Omental fat pad (tissue), 4 donors: ENCODE data around the gene SH2B2. TPM values are rescaled to one million over a fixed set of nuclear protein-coding genes. Genes with fewer than 3 reads are reported as not detected.
A peak's percentile ranks its signal among the peaks of the same experiment; 100 is the strongest.
"Not testable (repeated sequence)": the region's sequence is repeated elsewhere in the genome, so short reads cannot be mapped to it uniquely, and the experiment has no call there.

Experiments
- ATAC-seq: fragments of 150-250 bp; one replicate; pipeline ENCODE4 v1.9.1; 2016; ENCODE audit warnings: mild to moderate bottlenecking, moderate library complexity; ENCODE audit not compliant: low FRiP score
- DNase-seq: peaks from one replicate; pipeline ENCODE4 v3.0.0-alpha.2; 2019; ENCODE audit warnings: low spot score
- small RNA-seq: library from RNA; depleted of rRNA; stranded (forward); fragments of <200 nt; gene quantifications from one replicate; pipeline ENCODE3, GENCODE V24; 2016
- total RNA-seq, 4 donors: library from RNA; depleted of rRNA; stranded (reverse); fragments of >200 nt; gene quantifications; one replicate each; pipeline ENCODE4 v1.1.0, GENCODE V29; 2016

Gene SH2B2
- total RNA-seq, 4 donors from 2014 or later = 2.8 to 21.3 (median 6.3) TPM

GRCh38 chr7:102337420-102337819, 50.8 kb downstream of the SH2B2 start:
- DNase-seq, ATAC-seq: not testable (repeated sequence)

GRCh38 chr7:102340599-102341368, 54.1 kb downstream of the SH2B2 start:
- not testable (repeated sequence) for DNase-seq, ATAC-seq

- not testable (repeated sequence) for ATAC-seq, DNase-seq
These were observed 60.3 kb downstream of the SH2B2 start for GRCh38 chr7:102346983-102347382.

- DNase-seq, ATAC-seq: not testable (repeated sequence)
These were observed 69.7 kb downstream of the SH2B2 start, which contains the start of gene SPDYE6 for GRCh38 chr7:102356344-102356743. Gene SPDYE6 (minus strand): TSS chr7:102356444. CDS start chr7:102356023, 421 bp downstream.

GRCh38 chr7:102363549-102364393, 77.1 kb downstream of the SH2B2 start:
- DNase-seq = peak; percentile 71
- ATAC-seq = peak; percentile 100

GRCh38 chr7:102364394-102364886, 77.8 kb downstream of the SH2B2 start:
- DNase-seq, ATAC-seq: not testable (repeated sequence)

DNA sequence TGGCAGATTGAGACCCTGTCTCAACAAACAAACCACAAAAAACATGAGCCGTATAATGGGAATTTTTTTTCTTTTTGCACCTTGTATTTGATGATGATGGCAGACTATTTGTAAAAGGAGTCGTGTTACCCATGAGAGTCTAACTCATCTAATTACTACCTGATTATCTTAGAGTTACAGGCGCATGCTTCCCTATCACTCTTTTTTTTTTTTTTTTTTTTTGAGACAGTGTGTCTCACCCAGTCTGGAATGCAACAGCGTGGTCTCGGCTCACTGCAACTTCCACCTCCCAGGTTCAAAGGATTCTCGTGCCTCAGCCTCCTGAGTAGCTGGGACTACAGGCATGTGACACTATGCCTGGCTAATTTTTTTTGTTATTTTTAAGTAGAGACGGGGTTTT, 78.7 kb downstream of the SH2B2 start:
- ATAC-seq, DNase-seq: not testable (repeated sequence)

- ATAC-seq, DNase-seq: not testable (repeated sequence)
These were observed 83.4 kb downstream of the SH2B2 start for GRCh38 chr7:102370038-102370437.

Small RNA genes within 50 kb of the gene (small RNA-seq; reads per million reads assigned to genes)
- gene AC005088.1 (not detected), gene MIR4285 (not detected), gene RF00019 (not detected)

Other genes with a start within 250 kb of the SH2B2 start
- gene SPDYE6, start 69.6 kb downstream of the SH2B2 start, total RNA-seq = not detected
- 10 to 100 TPM; 15.6 to 29.9 (median 20.2) TPM for gene PRKRIP1, start 109.5 kb downstream of the SH2B2 start, total RNA-seq
- 10 to 100 TPM; 11.4 to 31.6 (median 26.6) TPM for gene ORAI2, start 146.7 kb downstream of the SH2B2 start, total RNA-seq
- 10 to 100 TPM in 2 of 4 donors, 1 to 10 TPM in 2; 7.9 to 12.6 (median 9.7) TPM for gene ALKBH4, start 178.0 kb downstream of the SH2B2 start, total RNA-seq
- 10 to 100 TPM in 3 of 4 donors, 1 to 10 TPM in 1; 9.8 to 19.3 (median 11.4) TPM for gene LRWD1, start 178.1 kb downstream of the SH2B2 start, total RNA-seq
- gene POLR2J, start 192.1 kb downstream of the SH2B2 start, total RNA-seq = 10 to 100 TPM; 15.4 to 26.6 (median 18.3) TPM
- gene RASA4B, start 230.9 kb downstream of the SH2B2 start, total RNA-seq = 1 to 10 TPM; 5.0 to 9.1 (median 6.7) TPM